Rectal smooth muscle tissue (tissue), 1 donor: Measurements from ENCODE around the gene CIB4.
"Not testable (repeated sequence)": the region's sequence is repeated elsewhere in the genome, so short reads cannot be mapped to it uniquely, and the experiment has no call there.

Experiments used
- H3K27ac ChIP-seq: one replicate; pipeline ENCODE4 v1.7.0; 2013; ENCODE audit warnings: low read depth, low read length, inconsistent platforms
- H3K27me3 ChIP-seq: one replicate; pipeline ENCODE4 v1.7.0; 2013; ENCODE audit warnings: low read length; ENCODE audit not compliant: control insufficient read depth, insufficient read depth
- H3K36me3 ChIP-seq: one replicate; pipeline ENCODE4 v1.7.0; 2013; ENCODE audit warnings: low read length; ENCODE audit not compliant: control insufficient read depth, insufficient read depth
- H3K4me1 ChIP-seq: one replicate; pipeline ENCODE4 v1.7.0; 2013; ENCODE audit warnings: low read length; ENCODE audit not compliant: control insufficient read depth, insufficient read depth
- H3K4me3 ChIP-seq: one replicate; pipeline ENCODE4 v1.7.0; 2013; ENCODE audit warnings: low read length
- H3K9ac ChIP-seq: one replicate; pipeline ENCODE4 v1.7.0; 2013; ENCODE audit warnings: low read length

Gene CIB4

GRCh38 chr2:26658691-26659346 is 17.7 kb upstream of the CIB4 start:
- H3K4me1 ChIP-seq: no peaks in the 10 kb centered on the region
- H3K4me3 ChIP-seq: no peak overlapping the region
- no peak overlapping the region for H3K9ac ChIP-seq
- no peaks in the 10 kb centered on the region for H3K27me3 ChIP-seq
- no peak overlapping the region for H3K27ac ChIP-seq
- no peaks in the 10 kb centered on the region for H3K36me3 ChIP-seq

GRCh38 chr2:26657265-26657664 is 16.1 kb upstream of the CIB4 start:
- no peaks in the 10 kb centered on the region for H3K36me3 ChIP-seq
- H3K27ac ChIP-seq: no peak overlapping the region
- no peak overlapping the region for H3K9ac ChIP-seq
- H3K27me3 ChIP-seq: no peaks in the 10 kb centered on the region
- no peak overlapping the region for H3K4me3 ChIP-seq
- no peaks in the 10 kb centered on the region for H3K4me1 ChIP-seq

- Histone ChIP-seq H3K4me1 (no peaks in the 10 kb centered on the region), H3K4me3 (no peak overlapping the region), H3K9ac (no peak overlapping the region), H3K27me3 (no peaks in the 10 kb centered on the region), H3K27ac (no peak overlapping the region), H3K36me3 (no peaks in the 10 kb centered on the region)
Measured at GRCh38 chr2:26655611-26656195, 14.5 kb upstream of the CIB4 start.

- not testable (repeated sequence) for H3K9ac ChIP-seq, H3K4me3 ChIP-seq, H3K27me3 ChIP-seq, H3K27ac ChIP-seq, H3K36me3 ChIP-seq, H3K4me1 ChIP-seq
Measured at GRCh38 chr2:26655120-26655519, 14.0 kb upstream of the CIB4 start.

- Histone ChIP-seq H3K4me1 (no peaks in the 10 kb centered on the region), H3K36me3 (no peaks in the 10 kb centered on the region), H3K27ac (no peak overlapping the region), H3K9ac (no peak overlapping the region), H3K4me3 (no peak overlapping the region), H3K27me3 (no peaks in the 10 kb centered on the region)
Measured at GRCh38 chr2:26654061-26654340, 12.8 kb upstream of the CIB4 start.

GRCh38 chr2:26653207-26654060 is 12.3 kb upstream of the CIB4 start:
- Histone ChIP-seq H3K27ac (no peak overlapping the region), H3K4me3 (no peak overlapping the region), H3K4me1 (no peaks in the 10 kb centered on the region)

GRCh38 chr2:26652361-26653041 is 11.3 kb upstream of the CIB4 start:
- Histone ChIP-seq H3K27ac (no peak overlapping the region), H3K4me3 (no peak overlapping the region), H3K27me3 (peaks cover 2% of the 10 kb centered on the region), H3K36me3 (no peaks in the 10 kb centered on the region), H3K9ac (no peak overlapping the region), H3K4me1 (no peaks in the 10 kb centered on the region)

More at GRCh38 chr2:26653207-26654060, 12.3 kb upstream of the CIB4 start:
- H3K36me3 ChIP-seq: no peaks in the 10 kb centered on the region
- no peak overlapping the region for H3K9ac ChIP-seq
- H3K27me3 ChIP-seq: no peaks in the 10 kb centered on the region

- no peaks in the 10 kb centered on the region for H3K4me1 ChIP-seq
- H3K4me3 ChIP-seq: no peak overlapping the region
- no peak overlapping the region for H3K27ac ChIP-seq
- no peak overlapping the region for H3K9ac ChIP-seq
- H3K27me3 ChIP-seq: peaks cover 2% of the 10 kb centered on the region
- no peaks in the 10 kb centered on the region for H3K36me3 ChIP-seq
Measured at GRCh38 chr2:26651799-26652198, 10.6 kb upstream of the CIB4 start.

GRCh38 chr2:26651470-26651771 is 10.3 kb upstream of the CIB4 start:
- Histone ChIP-seq H3K4me3 (no peak overlapping the region), H3K9ac (no peak overlapping the region), H3K4me1 (no peaks in the 10 kb centered on the region), H3K36me3 (no peaks in the 10 kb centered on the region), H3K27me3 (peaks cover 2% of the 10 kb centered on the region), H3K27ac (peak overlapping the region; percentile 24)

- H3K36me3 ChIP-seq: no peaks in the 10 kb centered on the region
- H3K9ac ChIP-seq: no peak overlapping the region
- H3K27ac ChIP-seq: peak overlapping the region; percentile 24
- H3K4me1 ChIP-seq: no peaks in the 10 kb centered on the region
- peaks cover 2% of the 10 kb centered on the region for H3K27me3 ChIP-seq
- H3K4me3 ChIP-seq: no peak overlapping the region
Measured at GRCh38 chr2:26650713-26651469, 9.7 kb upstream of the CIB4 start.

- no peak overlapping the region for H3K27ac ChIP-seq
- no peak overlapping the region for H3K4me3 ChIP-seq
- no peaks in the 10 kb centered on the region for H3K36me3 ChIP-seq
- H3K9ac ChIP-seq: no peak overlapping the region
- H3K27me3 ChIP-seq: peaks cover 2% of the 10 kb centered on the region
- no peaks in the 10 kb centered on the region for H3K4me1 ChIP-seq
Measured at GRCh38 chr2:26649992-26650712, 9.0 kb upstream of the CIB4 start.
